Inflammatory macrophage (primary cell): ENCODE results near the gene N4BP2.

Experiments
- DNase-seq, 2 donors: peaks; one replicate each; pipeline ENCODE4 v3.0.0-alpha.2; 2020 to 2022

Gene N4BP2

GRCh38 chr4:40160258-40160657, 103.6 kb downstream of the N4BP2 start:
- no peak for DNase-seq

GRCh38 chr4:40164459-40164858, 107.8 kb downstream of the N4BP2 start:
- no peak for DNase-seq

- DNase-seq: no peak
Measured at GRCh38 chr4:40165916-40166315, 109.3 kb downstream of the N4BP2 start.

GRCh38 chr4:40168070-40168469, 111.4 kb downstream of the N4BP2 start:
- DNase-seq: no peak

GRCh38 chr4:40170588-40170987, 113.9 kb downstream of the N4BP2 start:
- DNase-seq: no peak

- no peak for DNase-seq
Measured at GRCh38 chr4:40173470-40173875, 116.8 kb downstream of the N4BP2 start.

DNA sequence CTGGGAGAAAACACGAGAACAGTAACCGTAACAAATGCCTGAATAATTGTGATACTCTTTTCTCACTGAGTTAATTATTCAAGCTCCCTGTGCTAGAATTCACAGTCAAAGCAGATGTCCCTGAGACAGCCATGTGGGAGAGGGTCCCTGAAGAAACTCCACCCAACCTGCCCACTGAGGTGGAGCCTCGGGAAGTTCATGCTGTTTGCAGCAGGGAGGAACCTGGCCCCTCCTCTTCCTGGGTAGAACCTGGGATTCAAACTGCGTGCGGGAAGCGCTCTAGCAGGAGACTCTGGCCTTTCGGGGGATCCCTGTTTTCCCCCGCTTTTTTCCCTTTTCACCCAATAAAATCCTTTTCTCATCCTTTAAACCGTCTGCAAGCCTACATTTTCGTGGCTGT, 120.0 kb downstream of the N4BP2 start:
- DNase-seq: no peak

GRCh38 chr4:40177591-40177990, 120.9 kb downstream of the N4BP2 start:
- no peak for DNase-seq

DNA sequence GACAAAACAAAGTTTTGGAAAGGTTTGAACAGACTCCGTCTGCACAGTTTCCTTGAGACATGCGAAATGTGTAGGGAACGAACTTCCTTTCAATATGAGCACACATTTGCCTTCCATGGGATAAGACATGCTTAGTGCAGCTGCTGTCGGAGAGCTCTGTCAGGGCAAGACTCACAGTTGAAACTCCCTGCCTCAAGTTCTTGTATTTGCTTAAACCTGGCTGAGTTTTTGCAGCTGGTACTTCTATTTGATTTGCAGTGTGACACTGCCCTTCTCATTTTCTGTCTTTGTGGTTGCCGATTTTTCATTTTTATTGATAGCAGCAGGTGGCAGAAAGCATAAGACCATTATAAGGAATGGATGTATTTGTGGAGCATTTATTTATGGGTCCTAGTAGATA, 122.0 kb downstream of the N4BP2 start:
- DNase-seq: no peak

GRCh38 chr4:40179360-40179759, 122.7 kb downstream of the N4BP2 start:
- DNase-seq: no peak

DNA sequence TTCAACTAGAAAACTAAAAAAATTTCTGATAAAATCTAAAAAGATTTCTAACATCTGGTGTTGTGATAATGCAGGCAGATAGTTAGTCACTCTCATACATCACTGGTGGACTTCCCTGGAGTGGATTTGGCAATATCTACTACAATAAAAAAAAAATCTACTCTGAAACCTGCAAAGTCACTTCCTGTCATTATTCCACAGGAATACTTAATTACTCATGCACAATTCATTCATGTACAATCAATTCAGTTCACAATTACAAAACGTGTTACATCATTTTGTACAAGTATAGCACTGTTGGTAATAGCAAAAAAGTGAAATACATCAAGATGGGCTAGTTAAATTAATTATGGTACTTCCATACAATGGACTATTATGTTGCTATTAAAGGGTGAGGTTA, 123.7 kb downstream of the N4BP2 start:
- DNase-seq: peak; percentile 37 to 70

DNA sequence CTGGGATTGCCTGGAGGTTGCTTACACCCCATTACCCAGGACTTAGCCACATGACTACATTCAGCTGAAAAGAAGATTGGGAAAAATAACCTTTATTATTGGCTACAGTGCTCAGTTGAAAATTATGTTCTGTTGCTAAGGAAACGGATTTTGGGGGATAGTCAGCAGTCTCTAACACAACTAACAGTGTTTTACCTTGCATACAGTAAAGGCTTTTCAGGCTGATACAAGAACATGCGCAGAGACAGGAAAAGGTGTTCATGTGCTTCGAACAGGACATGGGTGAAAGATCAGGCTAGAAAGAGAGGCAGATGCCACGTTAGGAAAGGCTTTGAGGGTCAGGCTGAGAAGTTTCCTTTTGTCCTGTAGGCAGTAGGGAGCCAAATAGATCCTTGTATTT, 125.4 kb downstream of the N4BP2 start:
- no peak for DNase-seq

GRCh38 chr4:40182954-40183353, 126.3 kb downstream of the N4BP2 start:
- DNase-seq: peak; percentile 66 to 67

- peak in 1 of 2 donors; percentile 21 for DNase-seq
Measured at GRCh38 chr4:40183615-40184411, 127.2 kb downstream of the N4BP2 start.

DNA sequence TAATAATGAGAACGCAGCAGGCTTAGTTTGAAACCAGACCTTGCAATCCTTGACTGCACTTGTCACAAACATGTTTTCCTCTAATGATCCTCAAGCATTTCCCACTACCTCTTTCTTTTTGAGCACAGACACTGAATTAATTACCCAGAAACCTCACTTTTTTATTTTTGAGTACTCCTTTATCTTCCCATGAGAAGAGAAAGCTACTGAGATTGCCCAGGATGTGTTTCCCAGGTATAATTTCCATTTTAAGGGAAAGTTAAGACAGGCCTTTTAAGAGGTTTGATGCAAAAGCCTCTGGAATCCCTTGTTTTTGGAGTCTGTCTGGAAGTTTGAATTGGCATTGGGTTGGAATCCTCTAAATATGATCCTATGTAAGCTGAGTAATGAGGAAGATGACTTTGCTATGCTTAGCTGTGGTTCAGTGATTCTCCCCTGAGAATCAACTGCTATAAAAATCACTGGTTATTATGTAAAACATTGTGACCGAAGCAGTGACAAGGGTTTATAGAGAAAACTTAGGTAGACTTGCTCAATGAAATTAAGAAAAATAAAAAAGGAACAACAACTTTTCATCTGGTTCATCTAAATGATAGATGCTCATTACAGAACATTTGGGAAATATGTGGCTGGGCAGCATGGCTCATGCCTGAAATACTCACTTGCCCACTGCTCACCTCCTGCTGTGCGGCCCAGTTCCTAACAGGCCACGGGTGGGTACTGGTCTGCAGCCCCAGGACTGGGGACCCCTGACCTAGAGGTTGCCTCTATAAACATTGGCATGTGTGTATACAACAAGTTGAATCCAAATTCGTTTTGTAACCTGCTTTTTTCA, 129.4 kb downstream of the N4BP2 start:
- DNase-seq: no peak

GRCh38 chr4:40186665-40187014, 130.0 kb downstream of the N4BP2 start:
- no peak for DNase-seq

DNA sequence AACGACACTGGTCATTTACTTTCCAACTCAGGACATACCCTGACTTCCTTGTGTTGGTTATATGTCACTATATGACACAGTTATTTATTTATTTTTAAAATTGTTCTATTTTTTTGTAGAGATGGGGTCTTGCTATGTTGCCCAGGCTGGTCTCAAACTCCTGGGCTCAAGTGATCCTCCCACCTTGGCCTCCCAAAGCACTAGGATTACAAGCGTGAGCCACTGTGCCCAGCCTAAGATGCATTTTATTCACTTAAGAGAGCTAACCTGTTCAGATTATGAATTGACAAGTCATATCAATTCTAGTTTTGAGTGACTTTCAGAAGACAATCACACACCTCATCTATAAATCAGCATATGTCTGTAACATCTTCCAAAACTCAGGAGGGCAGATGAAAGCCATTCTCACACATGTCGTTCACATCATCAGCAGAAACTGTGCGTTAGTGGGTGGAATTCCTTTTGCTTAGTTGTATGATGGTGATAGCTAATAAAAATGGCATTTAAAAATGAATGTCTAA, 130.8 kb downstream of the N4BP2 start:
- DNase-seq: no peak

DNA sequence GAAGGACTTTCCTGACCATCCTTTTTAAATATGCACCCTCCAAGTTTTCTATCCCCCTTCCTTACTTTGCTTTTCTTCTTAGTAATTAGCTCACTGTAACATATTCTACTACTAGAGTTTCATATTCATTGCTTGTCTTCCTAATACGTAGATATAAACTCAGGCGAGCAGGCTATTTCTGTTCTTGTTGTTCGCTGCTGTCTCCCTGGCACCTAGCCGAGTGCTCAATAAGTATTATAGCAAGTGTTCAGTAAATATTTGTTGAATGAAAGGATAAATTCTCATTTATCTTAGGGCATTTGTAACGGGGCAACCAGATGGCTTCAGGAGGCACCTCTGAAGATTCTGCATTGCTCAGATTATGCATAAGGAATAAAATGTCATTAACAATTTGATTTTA, 133.4 kb downstream of the N4BP2 start:
- no peak for DNase-seq

DNA sequence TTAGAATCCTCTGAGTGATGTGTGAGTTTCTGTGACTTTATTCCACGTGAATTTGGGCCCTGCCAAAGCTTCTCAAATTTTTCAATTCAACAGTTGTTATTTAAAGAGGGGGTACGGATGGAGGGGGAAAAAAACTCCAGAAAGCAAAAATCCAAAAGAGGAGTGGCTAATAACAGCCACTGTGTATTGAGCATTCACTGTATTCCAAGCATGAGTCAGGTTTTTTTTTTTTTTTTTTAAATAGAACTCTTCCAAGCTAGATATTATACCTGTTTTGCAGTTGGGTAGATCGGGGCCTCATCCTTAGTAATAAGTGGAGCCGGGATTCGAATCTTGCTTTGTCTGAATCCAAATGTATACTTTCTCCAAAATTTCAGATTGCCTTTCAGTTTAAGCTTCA, 133.8 kb downstream of the N4BP2 start:
- no peak for DNase-seq

DNA sequence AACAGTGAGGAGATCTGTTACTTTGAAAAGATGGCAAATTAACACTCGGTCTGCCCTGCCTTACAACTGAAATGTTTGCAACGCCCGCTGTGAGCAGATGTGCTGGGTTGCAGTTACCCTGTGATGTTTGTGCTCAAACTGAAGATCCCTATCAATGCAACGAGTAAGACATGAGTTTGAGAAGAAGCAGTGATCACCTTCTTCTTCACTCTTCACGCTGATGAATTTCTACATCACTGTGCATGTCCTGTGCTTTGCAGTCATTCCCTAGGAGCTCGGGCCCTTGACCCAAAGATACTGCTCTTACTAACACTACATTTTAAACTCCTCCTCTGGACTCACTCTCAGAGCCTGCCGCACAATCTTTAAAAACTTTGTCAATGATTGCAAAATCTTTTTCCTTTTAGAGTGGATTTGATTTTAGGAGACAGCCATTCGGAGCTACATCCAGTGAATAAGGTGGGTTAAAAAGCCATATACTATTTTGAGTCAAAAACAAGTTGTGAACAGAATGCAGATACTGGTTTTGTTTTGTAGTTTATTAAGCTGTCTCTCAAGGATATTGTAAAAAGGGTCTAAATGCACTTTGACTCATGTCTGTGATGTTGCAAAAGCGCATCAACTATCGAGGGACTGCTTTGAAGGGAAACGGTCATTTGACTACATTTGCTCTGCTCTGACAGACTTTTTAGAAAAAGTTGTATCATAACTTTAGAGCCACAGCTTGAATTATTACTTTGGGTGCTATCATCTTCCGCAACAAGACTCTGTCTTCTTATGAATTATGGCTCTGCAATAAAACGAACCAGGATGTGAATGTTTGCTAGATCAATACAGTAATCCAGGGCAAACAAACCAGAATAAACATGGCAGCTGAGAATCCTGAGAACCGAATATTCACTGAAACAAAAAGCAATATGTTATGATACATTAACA, 134.5 kb downstream of the N4BP2 start:
- no peak for DNase-seq

- no peak for DNase-seq
Measured at GRCh38 chr4:40192114-40193015, 135.7 kb downstream of the N4BP2 start.
